HG03520 (cell line): Measurements from ENCODE around the gene POLD1.
A peak's percentile ranks its signal among the peaks of the same experiment; 100 is the strongest.

Experiments used
- ATAC-seq: cut with Tn5 transposase; IDR thresholded peaks from one replicate; pipeline ENCODE4 v1.9.1; 2021; ENCODE audit warnings: mild to moderate bottlenecking, moderate library complexity; ENCODE audit not compliant: unreplicated experiment

POLD1 gene

GRCh38 chr19:50365434-50366306 lies 18.5 kb upstream of the POLD1 start, which contains the start of gene NAPSA:
Gene NAPSA, minus strand, starts transcription at chr19:50365639. Its CDS starts 18 bp downstream, at chr19:50365621.
- ATAC-seq, result no peak

DNA sequence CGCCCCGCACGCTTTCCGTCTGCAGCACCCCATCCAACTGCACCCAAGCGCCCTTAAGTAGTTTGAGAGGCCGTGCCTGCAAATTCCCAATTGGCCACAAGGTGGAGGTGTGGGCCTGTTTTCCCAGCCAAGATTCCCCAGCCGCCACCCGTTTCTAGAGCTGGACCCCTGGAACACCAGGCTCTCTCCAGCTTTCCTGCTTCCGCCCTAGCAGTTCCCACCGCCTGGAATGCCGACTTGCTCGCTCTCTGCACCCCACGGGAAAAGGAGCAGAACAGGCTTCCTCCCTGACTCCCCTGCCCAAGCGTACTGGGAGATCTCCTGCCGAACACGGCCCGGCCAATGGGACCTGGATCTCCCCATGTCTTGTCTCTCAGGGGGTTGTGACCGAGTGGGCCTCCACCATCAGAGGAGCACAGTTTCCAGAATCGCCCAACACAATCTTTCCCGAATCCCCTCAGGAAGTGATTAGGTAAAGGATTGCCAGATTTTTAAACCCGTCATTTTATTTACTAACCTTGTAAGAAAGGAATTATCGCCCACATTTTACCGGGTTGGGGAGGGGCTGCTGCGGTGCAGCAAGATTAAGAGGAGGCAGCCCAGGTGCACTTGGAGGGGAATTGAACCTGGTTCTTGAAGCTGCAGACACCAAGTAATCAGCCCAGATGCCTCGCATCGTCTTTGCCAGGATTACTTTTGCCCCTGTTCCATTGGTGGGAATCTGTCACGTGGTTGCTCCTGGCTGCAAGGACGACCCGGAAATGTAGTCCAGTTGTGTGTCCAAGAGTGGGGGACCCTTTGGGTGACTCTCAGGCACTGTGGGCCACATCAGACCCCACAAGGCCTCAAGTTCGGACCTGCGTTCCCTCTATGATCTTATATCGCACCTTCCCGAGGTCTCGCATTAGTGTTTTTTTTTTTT lies 15.2 kb upstream of the POLD1 start:
- ATAC-seq, result no peak

GRCh38 chr19:50371914-50372475 lies 12.2 kb upstream of the POLD1 start:
- no peak for ATAC-seq

- peak; percentile 78 for ATAC-seq
Observed at GRCh38 chr19:50376166-50377050, 7.7 kb upstream of the POLD1 start, which contains the start of gene NR1H2. Gene NR1H2, plus strand, starts transcription at chr19:50376457. Its CDS starts 1,149 bp downstream, at chr19:50377606.

GRCh38 chr19:50377051-50377461 lies 7.1 kb upstream of the POLD1 start:
- ATAC-seq, result no peak

DNA sequence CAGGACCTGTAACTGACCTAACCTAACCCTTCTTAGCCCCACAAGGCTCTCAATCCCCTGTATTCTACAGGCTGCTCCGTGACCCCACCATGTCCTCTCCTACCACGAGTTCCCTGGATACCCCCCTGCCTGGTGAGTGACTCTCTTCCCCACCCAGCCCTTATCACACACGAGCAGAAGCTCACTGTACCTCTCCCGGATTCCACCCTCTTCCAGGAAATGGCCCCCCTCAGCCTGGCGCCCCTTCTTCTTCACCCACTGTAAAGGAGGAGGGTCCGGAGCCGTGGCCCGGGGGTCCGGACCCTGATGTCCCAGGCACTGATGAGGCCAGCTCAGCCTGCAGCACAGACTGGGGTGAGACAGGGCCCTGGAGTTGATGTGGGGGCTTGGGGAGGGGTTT lies 6.6 kb upstream of the POLD1 start:
- no peak for ATAC-seq

DNA sequence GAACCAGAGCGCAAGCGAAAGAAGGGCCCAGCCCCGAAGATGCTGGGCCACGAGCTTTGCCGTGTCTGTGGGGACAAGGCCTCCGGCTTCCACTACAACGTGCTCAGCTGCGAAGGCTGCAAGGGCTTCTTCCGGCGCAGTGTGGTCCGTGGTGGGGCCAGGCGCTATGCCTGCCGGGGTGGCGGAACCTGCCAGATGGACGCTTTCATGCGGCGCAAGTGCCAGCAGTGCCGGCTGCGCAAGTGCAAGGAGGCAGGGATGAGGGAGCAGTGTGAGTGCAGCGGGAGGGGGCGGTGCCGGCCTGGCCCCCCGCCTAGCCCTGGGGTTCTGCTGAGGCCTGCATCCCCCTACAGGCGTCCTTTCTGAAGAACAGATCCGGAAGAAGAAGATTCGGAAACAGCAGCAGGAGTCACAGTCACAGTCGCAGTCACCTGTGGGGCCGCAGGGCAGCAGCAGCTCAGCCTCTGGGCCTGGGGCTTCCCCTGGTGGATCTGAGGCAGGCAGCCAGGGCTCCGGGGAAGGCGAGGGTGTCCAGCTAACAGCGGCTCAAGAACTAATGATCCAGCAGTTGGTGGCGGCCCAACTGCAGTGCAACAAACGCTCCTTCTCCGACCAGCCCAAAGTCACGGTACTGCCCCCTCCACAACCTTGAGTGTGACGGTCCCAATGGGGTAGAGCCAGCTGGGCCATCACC lies 5.8 kb upstream of the POLD1 start:
- ATAC-seq, result no peak

- no peak for ATAC-seq
Observed at GRCh38 chr19:50378863-50379236, 5.3 kb upstream of the POLD1 start.

DNA sequence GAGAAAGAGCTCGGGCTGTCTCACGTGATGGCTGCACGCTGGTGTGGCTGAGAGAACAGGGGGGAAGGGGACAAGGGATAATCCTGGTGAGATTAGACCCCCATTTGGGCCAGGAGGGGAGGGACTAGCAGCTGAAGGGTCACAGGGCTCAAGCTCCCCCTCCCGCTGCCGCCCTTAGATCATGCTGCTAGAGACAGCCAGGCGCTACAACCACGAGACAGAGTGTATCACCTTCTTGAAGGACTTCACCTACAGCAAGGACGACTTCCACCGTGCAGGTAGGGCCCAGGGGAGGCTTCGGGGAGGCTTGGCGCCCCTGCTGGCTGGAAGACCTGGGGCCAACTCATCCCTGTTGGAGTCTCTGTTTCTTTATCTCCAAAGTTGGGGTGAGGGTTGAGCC lies 4.5 kb upstream of the POLD1 start:
- no peak for ATAC-seq

DNA sequence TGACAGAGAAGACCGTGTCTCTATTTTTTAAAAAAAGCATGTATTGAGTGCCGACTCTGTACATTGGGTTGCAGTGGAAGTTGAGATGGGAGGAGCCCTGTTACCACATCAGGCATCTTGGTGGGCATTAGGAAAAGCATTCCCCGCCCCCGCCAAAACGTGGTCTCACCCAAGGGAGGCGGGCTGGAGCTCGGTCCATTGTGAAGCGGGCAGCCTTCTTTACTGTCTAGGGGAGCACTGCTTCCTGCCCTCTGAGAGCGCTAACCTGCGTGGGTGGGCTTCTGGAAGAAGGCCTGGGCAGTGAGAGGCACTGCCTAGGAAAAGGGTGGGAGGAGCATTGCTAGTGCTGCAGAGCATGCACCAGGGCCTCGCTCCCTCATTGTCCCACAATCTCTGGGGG lies 4.0 kb upstream of the POLD1 start:
- no peak for ATAC-seq

DNA sequence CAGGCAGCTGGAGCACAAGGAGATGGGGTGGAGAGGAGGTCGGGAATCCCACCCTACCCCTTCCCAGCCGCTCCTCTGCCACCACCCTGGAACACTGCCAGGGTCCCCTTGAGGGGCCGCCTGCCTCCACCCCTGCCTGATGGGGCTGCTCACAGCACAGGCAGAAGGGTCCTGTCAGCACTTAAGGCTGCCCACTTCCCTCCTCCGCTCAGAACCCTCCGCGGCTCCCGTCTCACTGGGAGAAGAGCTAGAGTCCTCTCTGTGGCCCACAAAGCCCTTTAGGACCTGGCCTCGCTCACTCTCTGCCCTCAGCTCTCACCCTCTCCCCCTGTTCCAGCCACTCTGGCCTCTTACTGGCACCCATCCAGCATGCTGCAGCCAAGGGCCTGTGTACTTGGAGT lies 3.4 kb upstream of the POLD1 start:
- ATAC-seq, result no peak

GRCh38 chr19:50381881-50382729 lies 2.0 kb upstream of the POLD1 start:
- ATAC-seq, result no peak

DNA sequence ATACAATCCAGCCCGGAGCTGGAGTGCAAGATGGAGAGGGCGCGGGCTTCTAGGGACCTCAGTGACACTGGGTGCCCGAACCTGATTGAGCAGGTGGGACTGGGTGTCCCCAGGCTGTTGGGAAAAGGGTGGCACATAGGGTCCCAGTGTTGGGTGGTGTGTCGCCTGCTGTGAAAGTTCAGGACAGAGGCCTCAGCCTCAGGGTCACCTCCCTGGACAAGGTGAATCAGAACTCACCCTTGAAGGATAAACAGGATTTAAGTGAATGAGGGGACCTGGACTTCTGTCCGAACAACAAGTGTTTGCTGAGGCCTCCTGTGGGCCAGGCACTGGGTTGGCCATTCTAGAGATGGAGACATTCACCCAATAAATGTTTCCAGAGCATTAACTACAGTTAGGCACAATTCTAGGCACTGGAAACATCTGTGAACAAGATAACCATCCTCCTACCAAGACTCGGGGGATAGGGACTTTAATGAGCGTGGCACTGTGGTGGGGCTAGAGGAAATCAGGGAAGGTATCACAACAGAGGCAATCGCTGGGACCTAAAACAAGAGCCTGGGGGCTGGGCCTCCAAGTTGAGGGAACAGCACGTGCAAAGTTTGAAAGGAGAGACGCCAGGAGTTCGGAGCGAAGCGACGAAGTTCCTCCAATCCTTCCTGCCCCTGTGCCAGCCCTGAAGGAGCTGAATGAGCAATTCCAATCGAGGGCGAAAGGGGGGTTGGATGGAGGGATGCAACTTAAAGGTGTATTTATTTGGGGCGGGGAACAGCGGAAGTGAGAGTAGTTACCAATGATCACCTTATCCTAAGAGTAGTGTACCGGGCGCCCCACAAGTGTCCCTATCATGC lies 921 bp upstream of the POLD1 start:
- ATAC-seq, result no peak

DNA sequence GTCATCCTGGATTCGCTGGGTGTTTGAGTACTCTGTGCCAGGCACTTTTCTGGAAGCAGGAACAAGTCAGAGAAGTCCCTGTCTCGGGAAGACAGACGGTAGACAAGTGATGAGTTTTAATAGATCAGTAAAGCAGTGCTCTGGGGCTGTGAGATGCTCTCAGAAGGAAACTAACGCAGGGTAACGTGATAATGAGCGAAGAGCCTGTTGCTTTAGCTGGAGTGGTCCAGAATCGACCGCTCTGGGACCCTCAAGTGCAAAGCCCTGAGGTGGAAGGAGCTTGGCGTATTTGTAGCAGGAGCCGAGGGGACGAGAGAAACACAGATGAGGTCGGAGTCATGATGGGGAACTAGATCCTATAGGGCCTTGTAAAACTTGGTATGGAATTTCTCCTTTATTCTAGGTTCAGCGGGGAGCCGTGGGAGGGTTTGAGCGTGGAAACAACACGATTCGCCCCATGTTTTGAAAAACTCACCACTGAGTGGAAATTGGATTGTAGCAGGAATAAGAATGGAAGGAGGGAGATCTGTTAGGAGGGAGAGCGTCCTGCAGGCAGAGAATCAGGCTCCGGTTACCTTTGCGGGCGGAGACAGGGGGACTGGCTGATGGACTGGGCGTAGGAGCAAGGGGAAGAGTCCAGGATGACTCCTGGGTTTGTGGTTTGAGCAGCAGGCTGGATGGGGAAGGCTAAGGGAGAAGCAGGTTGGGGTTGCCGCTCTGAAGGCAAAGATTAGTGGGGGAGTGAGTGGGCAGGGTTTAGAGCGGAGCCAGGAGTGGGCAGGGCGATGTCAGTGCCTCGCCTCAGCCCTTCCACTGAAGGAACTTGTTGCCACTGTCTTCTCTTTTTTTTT lies 763 bp downstream of the POLD1 start:
- no peak for ATAC-seq

DNA sequence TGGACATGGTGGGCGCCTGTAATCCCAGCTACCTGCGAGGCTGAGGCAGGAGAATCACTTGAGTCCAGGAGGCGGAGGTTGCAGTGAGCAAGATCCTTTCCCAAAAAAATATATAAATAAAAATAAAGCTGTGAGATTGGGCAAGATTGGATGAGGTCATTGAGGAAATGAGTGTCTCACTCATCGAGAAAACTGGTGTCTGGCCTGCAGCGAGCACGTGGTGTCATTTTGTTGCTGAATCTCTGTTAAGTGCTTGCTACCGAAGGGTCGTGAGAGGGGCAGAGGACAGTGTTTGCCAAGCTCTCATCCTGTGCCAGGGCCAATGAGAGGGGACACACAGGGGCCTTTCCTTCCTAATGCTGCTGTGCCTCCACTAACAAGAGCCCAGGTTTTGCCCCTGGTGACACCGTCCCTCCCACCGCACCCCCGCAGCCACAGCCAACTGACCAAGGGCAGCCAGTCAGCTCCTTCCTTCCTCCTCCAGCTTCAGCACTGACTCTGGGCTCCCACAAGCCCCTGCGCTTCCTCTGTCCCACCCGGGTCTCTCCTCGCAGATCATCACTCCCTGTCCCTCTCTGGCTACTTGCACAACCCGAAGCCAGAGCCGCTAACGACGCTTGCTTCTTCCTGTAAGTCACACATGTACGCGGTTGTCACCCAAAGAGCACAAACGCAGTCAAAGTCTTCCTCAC lies 3.2 kb downstream of the POLD1 start:
- ATAC-seq, result no peak

GRCh38 chr19:50387868-50388245 lies 3.7 kb downstream of the POLD1 start:
- no peak for ATAC-seq
